Fibroblast of skin of right biceps (primary cell): Measurements from ENCODE around the gene TBL2.
"Not testable (repeated sequence)": the region's sequence is repeated elsewhere in the genome, so short reads cannot be mapped to it uniquely, and the experiment has no call there.

ENCODE experiments used
- DNase-seq: peaks from one replicate; pipeline ENCODE4 v3.0.0-alpha.2; 2013

TBL2 gene

GRCh38 chr7:73567846-73568685 lies 10.3 kb downstream of the TBL2 start:
- peak; percentile 14 for DNase-seq

- DNase-seq, result no peak
These were observed 11.2 kb downstream of the TBL2 start for GRCh38 chr7:73567140-73567539.

GRCh38 chr7:73566431-73566830 lies 11.9 kb downstream of the TBL2 start:
- not testable (repeated sequence) for DNase-seq

GRCh38 chr7:73565675-73566340 lies 12.6 kb downstream of the TBL2 start:
- no peak for DNase-seq

GRCh38 chr7:73560109-73560835 lies 18.1 kb downstream of the TBL2 start:
- peak; percentile 86 for DNase-seq

GRCh38 chr7:73557397-73558257 lies 20.8 kb downstream of the TBL2 start, which contains the start of gene BCL7B:
Gene BCL7B (minus strand): TSS chr7:73557690. CDS start chr7:73557578, 112 bp downstream.
- peak; percentile 72 for DNase-seq

- peak; percentile 92 for DNase-seq
These were observed 21.3 kb downstream of the TBL2 start for GRCh38 chr7:73557108-73557396.

- no peak for DNase-seq
These were observed 21.9 kb downstream of the TBL2 start for GRCh38 chr7:73556208-73557107.

GRCh38 chr7:73555411-73555982 lies 22.9 kb downstream of the TBL2 start:
- no peak for DNase-seq

GRCh38 chr7:73550093-73550492 lies 28.3 kb downstream of the TBL2 start:
- not testable (repeated sequence) for DNase-seq

GRCh38 chr7:73549176-73549575 lies 29.2 kb downstream of the TBL2 start:
- DNase-seq, result no peak

- DNase-seq, result no peak
These were observed 30.5 kb downstream of the TBL2 start for GRCh38 chr7:73547841-73548240.

GRCh38 chr7:73544678-73545077 lies 33.7 kb downstream of the TBL2 start:
- DNase-seq, result no peak

GRCh38 chr7:73541722-73542121 lies 36.7 kb downstream of the TBL2 start:
- no peak for DNase-seq

- no peak for DNase-seq
These were observed 38.7 kb downstream of the TBL2 start for GRCh38 chr7:73539709-73540108.

- not testable (repeated sequence) for DNase-seq
These were observed 39.9 kb downstream of the TBL2 start for GRCh38 chr7:73538510-73538909.

GRCh38 chr7:73537051-73537450 lies 41.3 kb downstream of the TBL2 start:
- DNase-seq, result no peak

GRCh38 chr7:73536479-73536878 lies 41.9 kb downstream of the TBL2 start:
- no peak for DNase-seq

- not testable (repeated sequence) for DNase-seq
These were observed 42.5 kb downstream of the TBL2 start for GRCh38 chr7:73535918-73536317.

- DNase-seq, result no peak
These were observed 44.6 kb downstream of the TBL2 start for GRCh38 chr7:73533742-73534141.

- no peak for DNase-seq
These were observed 46.2 kb downstream of the TBL2 start for GRCh38 chr7:73532224-73532623.
